H4 (cell line): ENCODE data around the gene TEDDM1. TPM values are rescaled to one million over a fixed set of nuclear protein-coding genes. Genes with fewer than 3 reads are reported as not detected.

Experiments
- total RNA-seq: library from RNA; depleted of rRNA; stranded (reverse); fragments of >200 nt; shearing (Covaris generic); gene quantifications from 2 replicates; pipeline ENCODE4 v1.2.3, GENCODE V29; 2014; rRNA removed

Gene TEDDM1
- total RNA-seq, 1 experiment from 2014 or later: not detected

Other genes with a start within 250 kb of the TEDDM1 start
- 22.0 and 24.9 TPM in 2 replicates for gene GLUL, start 8.9 kb downstream of the TEDDM1 start, total RNA-seq
- not detected in 2 replicates for gene RGSL1, start 49.5 kb upstream of the TEDDM1 start, total RNA-seq
- 12.2 and 12.6 TPM in 2 replicates for gene RNASEL, start 188.6 kb upstream of the TEDDM1 start, total RNA-seq
- 0.04 TPM in 1 of 2 replicates, not detected in the other for gene RGS16, start 203.7 kb upstream of the TEDDM1 start, total RNA-seq